ENCODE measurements around the gene CCDC92.

The CCDC92 gene

GRCh38 chr12:123899368-123899767 is 73.3 kb downstream of the CCDC92 start:
- ATAC-seq: no peak
- TF ChIP-seq SNAI2 (CRISPR knock-in tag; IDR thresholded peaks at IDR 0.05) (no peak), PATZ1 (CRISPR knock-in tag; IDR thresholded peaks at IDR 0.05; ENCODE audit: borderline replicate concordance) (no peak), TCF4 (CRISPR knock-in tag; IDR thresholded peaks at IDR 0.05; ENCODE audit: borderline replicate concordance) (no peak), ZC3H10 (CRISPR knock-in tag; IDR thresholded peaks at IDR 0.05) (no peak), ZNF70 (CRISPR knock-in tag; IDR thresholded peaks at IDR 0.05) (no peak), ZNF565 (CRISPR knock-in tag; conservative IDR thresholded peaks at IDR 0.05; ENCODE audit: low read depth) (no peak), CSDC2 (CRISPR knock-in tag; IDR thresholded peaks at IDR 0.05) (no peak), PPARA (CRISPR knock-in tag; IDR thresholded peaks at IDR 0.05; ENCODE audit: borderline replicate concordance) (no peak), ZFP30 (CRISPR knock-in tag; IDR thresholded peaks at IDR 0.05) (no peak), BACH2 (CRISPR knock-in tag; IDR thresholded peaks at IDR 0.05; ENCODE audit: borderline replicate concordance) (no peak)

GRCh38 chr12:123898673-123899072 is 74.0 kb downstream of the CCDC92 start:
- ATAC-seq: no peak
- no peak for TF ChIP-seq TOX (CRISPR knock-in tag; IDR thresholded peaks at IDR 0.05; ENCODE audit: borderline replicate concordance)
- no peak for TF ChIP-seq CSDC2 (CRISPR knock-in tag; IDR thresholded peaks at IDR 0.05)
- no peak for TF ChIP-seq RARB (CRISPR knock-in tag; IDR thresholded peaks at IDR 0.05)
- TF ChIP-seq ZNF70 (CRISPR knock-in tag; IDR thresholded peaks at IDR 0.05): no peak
- no peak for TF ChIP-seq ARNTL (CRISPR knock-in tag; IDR thresholded peaks at IDR 0.05; ENCODE audit: borderline replicate concordance, low read depth)
- no peak for TF ChIP-seq GLIS3 (CRISPR knock-in tag; IDR thresholded peaks at IDR 0.05)
- TF ChIP-seq SNAI2 (CRISPR knock-in tag; IDR thresholded peaks at IDR 0.05): no peak
- TF ChIP-seq TSHZ2 (CRISPR knock-in tag; IDR thresholded peaks at IDR 0.05): no peak
- no peak for TF ChIP-seq TCF4 (CRISPR knock-in tag; IDR thresholded peaks at IDR 0.05; ENCODE audit: borderline replicate concordance)
- TF ChIP-seq BACH2 (CRISPR knock-in tag; IDR thresholded peaks at IDR 0.05; ENCODE audit: borderline replicate concordance): no peak
- no peak for TF ChIP-seq ZNF565 (CRISPR knock-in tag; conservative IDR thresholded peaks at IDR 0.05; ENCODE audit: low read depth)
- no peak for TF ChIP-seq ESRRG (CRISPR knock-in tag; IDR thresholded peaks at IDR 0.05)
- no peak for TF ChIP-seq POU6F1 (CRISPR knock-in tag; IDR thresholded peaks at IDR 0.05; ENCODE audit: borderline replicate concordance, low read depth)
- TF ChIP-seq CREB5 (CRISPR knock-in tag; IDR thresholded peaks at IDR 0.05; ENCODE audit: low read depth): no peak
- no peak for TF ChIP-seq OSR1 (CRISPR knock-in tag; IDR thresholded peaks at IDR 0.05)
- TF ChIP-seq ZC3H10 (CRISPR knock-in tag; IDR thresholded peaks at IDR 0.05): no peak

- no peak for ATAC-seq
- no peak for TF ChIP-seq ARNTL (CRISPR knock-in tag; IDR thresholded peaks at IDR 0.05; ENCODE audit: borderline replicate concordance, low read depth)
- no peak for TF ChIP-seq RARB (CRISPR knock-in tag; IDR thresholded peaks at IDR 0.05)
- TF ChIP-seq POU6F1 (CRISPR knock-in tag; IDR thresholded peaks at IDR 0.05; ENCODE audit: borderline replicate concordance, low read depth): no peak
- no peak for TF ChIP-seq BACH2 (CRISPR knock-in tag; IDR thresholded peaks at IDR 0.05; ENCODE audit: borderline replicate concordance)
- no peak for TF ChIP-seq CSRNP3 (CRISPR knock-in tag; IDR thresholded peaks at IDR 0.05)
- TF ChIP-seq ZFP30 (CRISPR knock-in tag; IDR thresholded peaks at IDR 0.05): no peak
Measured at GRCh38 chr12:123897221-123897620, 75.4 kb downstream of the CCDC92 start.
